NCI-H2171 treated with DMSO at 0.1 percent for 48 hours (cell line): Measurements from ENCODE around the gene PARVA.

Experiments used
- DNase-seq: peaks from one replicate; lab custom pipeline; 2025; lab: John Stamatoyannopoulos, UW

Gene PARVA

GRCh38 chr11:12459865-12460444 is 82.6 kb downstream of the PARVA start:
- no peak for DNase-seq

GRCh38 chr11:12460466-12460865 is 83.1 kb downstream of the PARVA start:
- DNase-seq, result no peak

GRCh38 chr11:12461516-12461915 is 84.1 kb downstream of the PARVA start:
- peak; percentile 92 for DNase-seq

GRCh38 chr11:12464303-12464702 is 86.9 kb downstream of the PARVA start:
- no peak for DNase-seq

GRCh38 chr11:12465332-12465731 is 88.0 kb downstream of the PARVA start:
- DNase-seq, result no peak

- DNase-seq, result no peak
Measured at GRCh38 chr11:12467610-12468009, 90.2 kb downstream of the PARVA start.

- no peak for DNase-seq
Measured at GRCh38 chr11:12469451-12469850, 92.1 kb downstream of the PARVA start.

- no peak for DNase-seq
Measured at GRCh38 chr11:12470236-12470635, 92.9 kb downstream of the PARVA start.

GRCh38 chr11:12472401-12473005 is 95.1 kb downstream of the PARVA start:
- DNase-seq, result no peak

GRCh38 chr11:12473381-12473780 is 96.0 kb downstream of the PARVA start:
- DNase-seq, result no peak

GRCh38 chr11:12474871-12475270 is 97.5 kb downstream of the PARVA start:
- DNase-seq, result no peak

- no peak for DNase-seq
Measured at GRCh38 chr11:12478743-12479142, 101.4 kb downstream of the PARVA start.

GRCh38 chr11:12480401-12480800 is 103.0 kb downstream of the PARVA start:
- DNase-seq, result no peak

GRCh38 chr11:12482839-12483238 is 105.5 kb downstream of the PARVA start:
- DNase-seq, result no peak

GRCh38 chr11:12483604-12484003 is 106.2 kb downstream of the PARVA start:
- DNase-seq, result no peak

- no peak for DNase-seq
Measured at GRCh38 chr11:12485328-12485727, 108.0 kb downstream of the PARVA start.

- DNase-seq, result no peak
Measured at GRCh38 chr11:12489246-12489772, 111.9 kb downstream of the PARVA start.

GRCh38 chr11:12494699-12495098 is 117.3 kb downstream of the PARVA start:
- no peak for DNase-seq

- peak; percentile 26 for DNase-seq
Measured at GRCh38 chr11:12496181-12497025, 119.0 kb downstream of the PARVA start.

- no peak for DNase-seq
Measured at GRCh38 chr11:12497431-12497830, 120.1 kb downstream of the PARVA start.

- DNase-seq, result no peak
Measured at GRCh38 chr11:12499071-12499470, 121.7 kb downstream of the PARVA start.

- DNase-seq, result no peak
Measured at GRCh38 chr11:12502046-12502445, 124.7 kb downstream of the PARVA start.

GRCh38 chr11:12503039-12503484 is 125.7 kb downstream of the PARVA start:
- DNase-seq, result peak; percentile 11
